HG03469 (cell line): ENCODE data around the gene CELF4.

ENCODE experiments used
- ATAC-seq: cut with Tn5 transposase; IDR thresholded peaks from one replicate; pipeline ENCODE4 v1.9.1; 2021; ENCODE audit warnings: mild to moderate bottlenecking, moderate library complexity, moderate number of reproducible peaks; ENCODE audit not compliant: unreplicated experiment

Gene CELF4

DNA sequence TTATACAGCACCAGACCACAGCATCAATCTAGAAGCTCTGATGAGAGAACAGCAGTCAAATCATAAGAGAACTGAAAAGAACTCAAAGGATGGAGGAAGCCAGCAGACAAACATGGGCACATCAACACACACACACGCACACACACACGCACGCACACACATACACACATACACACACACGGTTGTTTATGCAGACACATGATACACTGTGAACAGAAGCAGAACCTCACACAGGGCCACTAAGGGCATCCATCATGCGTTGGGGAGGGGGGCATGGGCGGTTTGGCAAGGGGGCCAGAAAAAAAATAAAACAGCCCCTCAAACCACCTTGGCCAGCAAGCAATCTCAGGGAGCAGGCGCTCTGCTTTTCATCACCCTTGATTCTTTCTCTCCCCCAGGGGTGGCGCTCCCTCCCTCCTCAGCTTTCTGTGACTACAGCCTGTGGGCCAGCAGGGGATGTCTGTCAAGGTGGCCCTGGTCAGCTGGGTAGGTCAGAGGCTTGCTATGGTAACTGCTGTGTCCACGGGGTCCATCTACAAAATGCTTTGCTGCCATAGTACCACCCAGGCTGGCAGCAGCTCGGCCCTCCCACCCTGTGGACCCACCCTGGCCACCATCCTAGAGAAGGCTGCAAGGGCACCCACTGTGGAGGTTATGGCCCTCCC, 318.0 kb downstream of the CELF4 start:
- no peak for ATAC-seq

DNA sequence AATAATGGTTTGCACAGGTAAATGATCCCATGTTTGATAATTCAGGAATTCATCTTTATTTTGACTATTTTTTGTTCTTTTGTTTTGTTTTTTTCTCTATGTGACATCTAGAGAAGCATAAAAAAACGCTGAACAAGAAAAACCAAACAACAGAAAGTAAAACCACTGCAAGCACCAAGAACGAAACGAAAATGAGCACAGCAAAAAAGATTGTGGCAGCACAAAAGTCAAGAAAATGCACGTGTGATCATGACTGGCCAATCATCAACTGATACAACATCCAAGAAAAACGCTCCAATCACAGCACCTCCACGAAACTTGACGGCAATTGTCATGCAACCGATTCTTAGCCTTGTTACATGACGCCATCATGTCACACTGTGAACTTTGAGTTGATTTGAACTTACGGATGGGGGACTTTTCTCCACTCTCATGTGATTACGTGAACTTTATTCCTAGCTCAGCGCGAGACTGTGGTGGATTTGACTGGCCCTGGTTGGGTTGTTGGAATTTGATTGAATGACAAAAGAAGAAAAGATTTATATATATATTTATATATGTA, 318.7 kb downstream of the CELF4 start:
- ATAC-seq = no peak

DNA sequence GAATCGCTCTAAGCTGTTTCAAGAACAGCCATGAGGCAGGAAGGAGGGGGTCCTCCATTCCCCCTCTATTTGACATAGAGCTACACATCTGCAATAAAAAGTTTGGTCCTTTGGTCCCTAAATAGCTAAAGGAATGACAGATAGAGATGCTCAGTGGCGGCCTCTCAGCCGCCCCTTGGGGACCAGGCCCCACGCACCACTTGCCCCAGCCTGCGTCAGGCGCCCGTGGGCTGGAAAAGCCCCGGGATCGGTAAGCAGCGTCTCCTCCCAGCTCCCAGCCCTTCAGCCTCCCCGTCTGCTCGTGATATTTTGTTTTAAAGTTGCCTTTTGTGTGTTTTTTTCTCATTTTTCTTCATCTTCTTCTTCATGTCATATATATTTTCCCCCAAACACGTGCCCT, 321.0 kb downstream of the CELF4 start:
- no peak for ATAC-seq

DNA sequence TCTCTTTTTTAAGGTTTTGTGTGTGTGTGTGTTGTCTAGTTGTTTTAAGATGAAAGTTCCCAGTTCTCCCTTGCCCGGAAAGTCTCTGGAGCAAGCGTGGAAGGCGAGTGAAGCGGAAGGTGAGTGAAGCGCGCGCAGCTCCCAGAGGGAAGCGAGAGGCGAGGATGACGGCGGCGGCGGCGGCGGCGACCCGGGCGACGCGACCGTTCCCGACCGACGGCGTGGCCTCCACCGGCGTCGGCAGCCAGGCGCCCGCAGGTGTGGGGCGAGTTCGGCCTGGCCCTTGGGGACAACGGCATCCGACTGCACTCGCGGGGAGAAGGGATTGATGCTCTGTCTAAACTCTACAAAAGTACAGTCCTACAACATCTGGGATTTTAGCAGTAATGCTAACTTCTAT, 321.9 kb downstream of the CELF4 start:
- ATAC-seq = no peak

DNA sequence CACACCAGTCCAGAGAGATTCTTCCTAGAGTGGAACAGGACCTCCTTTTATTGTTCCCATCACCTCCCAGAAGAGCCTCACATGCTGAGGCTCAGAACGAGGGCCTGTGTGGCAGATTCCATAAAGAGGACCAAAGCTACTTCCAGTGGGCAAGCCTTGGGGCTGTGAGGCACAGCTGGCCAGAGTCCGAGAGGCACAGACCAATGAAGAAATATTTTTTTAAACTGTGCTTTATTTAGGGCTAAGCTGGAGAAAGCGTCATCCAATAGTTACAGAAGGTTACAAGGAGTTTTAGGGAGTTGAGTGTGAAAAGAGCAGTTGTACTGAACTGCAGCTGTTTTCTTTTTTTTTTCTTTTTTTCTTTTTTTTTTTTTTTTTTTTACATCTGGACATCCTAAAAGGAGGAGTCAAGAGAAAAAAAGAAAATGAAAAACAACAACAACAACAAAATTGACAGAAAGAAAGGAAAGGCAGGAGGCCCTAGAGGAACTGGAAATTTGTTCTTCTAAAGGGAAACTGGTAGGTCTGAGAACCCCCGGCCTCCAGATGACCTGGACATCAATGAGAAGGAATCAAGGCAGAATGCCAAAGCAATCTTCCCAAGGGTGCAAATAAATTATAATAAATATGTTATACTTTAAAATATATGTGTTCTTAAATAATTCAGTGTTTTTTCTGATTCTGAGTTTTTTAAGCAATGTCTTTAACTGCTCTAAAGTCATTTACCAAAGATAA, 322.6 kb downstream of the CELF4 start:
- no peak for ATAC-seq

DNA sequence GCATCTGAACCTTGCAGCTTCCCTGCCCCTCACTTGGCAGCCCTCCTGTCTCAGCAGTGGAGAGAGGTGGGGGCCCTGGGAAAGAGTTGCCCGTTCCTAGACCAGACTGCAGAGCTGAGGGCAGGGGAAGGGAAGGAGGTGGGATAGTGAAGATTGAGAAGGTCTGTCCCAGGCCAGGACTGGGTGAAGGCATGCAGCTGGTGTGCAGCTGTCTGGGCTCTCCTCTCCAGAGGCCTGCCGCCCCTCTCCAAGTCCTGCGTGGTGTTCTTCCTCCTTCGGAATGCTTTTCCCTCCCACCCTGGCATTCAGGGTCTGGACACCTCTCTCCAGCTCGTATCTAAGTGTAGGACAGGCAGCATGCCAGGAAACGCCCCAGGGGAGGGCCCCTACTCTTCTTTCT, 323.5 kb downstream of the CELF4 start:
- ATAC-seq = no peak

DNA sequence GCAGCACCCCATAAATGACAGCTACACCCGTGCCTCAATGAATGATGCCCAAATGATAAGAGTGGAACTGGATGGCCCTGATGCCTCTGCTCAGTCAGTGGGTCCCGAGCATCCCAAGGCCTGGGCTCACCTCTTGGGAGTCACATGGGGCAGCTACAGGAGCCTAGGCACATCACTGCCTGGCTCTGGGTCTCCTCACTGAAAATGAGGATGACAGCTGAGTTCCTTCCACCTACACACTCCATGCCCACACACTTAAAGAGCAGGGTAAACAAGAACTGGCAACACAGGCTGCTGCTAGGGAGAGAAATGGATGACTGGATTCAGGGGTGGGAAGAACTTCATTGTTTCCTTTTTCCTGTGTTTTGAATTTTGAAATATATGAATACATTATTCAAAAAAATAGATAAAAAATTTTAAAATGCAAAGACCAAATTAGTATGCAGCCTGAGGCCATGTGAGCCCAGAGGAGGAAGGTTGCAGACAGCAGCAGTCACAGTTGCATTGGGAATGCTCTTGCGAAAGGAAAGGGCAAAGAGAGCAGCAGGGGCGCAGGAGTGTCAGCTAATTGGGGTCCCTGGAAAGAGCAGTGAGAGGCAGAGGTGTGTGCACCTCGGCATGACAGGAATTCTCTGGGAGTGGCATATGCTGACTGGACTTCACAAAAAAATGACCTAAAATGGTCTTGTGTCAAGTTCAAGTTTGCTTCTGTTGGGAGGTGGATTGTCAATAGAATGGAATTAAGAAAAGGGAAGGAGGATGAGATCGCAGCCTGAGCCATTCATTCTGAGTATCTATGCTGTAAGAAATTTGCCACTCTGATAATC, 327.1 kb downstream of the CELF4 start:
- ATAC-seq = no peak

DNA sequence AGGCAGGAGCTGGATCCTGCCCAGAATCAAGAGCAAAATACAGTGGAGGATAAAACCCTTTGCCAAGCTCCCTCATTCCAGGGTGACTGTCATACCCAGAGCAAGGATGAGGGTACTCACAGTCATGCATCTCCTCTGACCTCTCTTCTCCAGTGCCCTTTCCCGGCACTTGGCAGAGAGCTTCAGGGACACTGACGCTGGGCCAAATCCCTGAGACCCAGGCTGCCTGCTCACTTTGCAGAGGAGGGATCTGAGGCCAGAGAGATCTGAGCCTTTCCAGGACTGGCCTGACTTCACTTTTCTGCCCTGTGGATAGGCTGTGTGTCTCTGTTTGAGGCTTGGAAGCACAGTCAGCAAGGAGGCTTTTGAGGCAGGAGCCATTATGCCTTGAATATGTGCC, 330.0 kb downstream of the CELF4 start:
- no peak for ATAC-seq

DNA sequence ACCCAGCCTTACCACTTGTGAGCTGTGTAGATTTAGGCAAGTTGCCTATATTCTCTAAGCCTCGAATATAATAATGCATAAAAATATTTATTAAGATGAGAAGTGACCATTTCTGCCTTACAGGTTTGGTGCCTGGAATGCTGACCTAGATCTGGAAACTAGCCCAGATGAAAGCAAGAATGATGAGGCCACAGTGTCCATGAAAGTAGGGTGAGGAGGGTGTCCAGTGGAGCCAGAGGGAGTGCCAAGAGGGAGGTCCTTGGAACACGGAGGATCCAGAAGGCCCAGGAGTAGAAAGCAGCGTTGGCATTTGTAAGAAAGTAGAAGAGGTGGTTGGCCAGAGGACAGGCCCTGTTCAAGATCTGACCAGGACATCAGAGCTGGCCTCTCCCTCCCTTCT, 334.3 kb downstream of the CELF4 start:
- ATAC-seq = no peak

DNA sequence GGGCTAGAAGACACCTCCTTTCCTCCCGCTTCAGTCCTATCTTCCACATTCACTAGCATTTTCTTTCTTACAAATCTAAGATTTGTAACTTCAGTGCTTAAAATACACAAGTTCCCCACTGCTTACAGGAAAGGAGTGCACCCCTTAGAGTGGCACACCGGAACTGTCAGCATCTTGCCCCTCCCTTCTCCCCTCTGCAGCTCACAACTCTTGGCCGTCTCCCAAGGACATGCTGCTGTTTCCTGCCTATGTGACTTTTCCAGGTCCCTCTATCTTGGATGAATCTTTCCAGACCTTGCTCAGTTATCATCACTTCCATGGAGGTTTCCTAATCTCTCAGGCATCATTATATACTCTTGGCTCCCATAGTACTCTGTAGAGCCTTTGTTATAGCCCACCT, 334.8 kb downstream of the CELF4 start:
- no peak for ATAC-seq

DNA sequence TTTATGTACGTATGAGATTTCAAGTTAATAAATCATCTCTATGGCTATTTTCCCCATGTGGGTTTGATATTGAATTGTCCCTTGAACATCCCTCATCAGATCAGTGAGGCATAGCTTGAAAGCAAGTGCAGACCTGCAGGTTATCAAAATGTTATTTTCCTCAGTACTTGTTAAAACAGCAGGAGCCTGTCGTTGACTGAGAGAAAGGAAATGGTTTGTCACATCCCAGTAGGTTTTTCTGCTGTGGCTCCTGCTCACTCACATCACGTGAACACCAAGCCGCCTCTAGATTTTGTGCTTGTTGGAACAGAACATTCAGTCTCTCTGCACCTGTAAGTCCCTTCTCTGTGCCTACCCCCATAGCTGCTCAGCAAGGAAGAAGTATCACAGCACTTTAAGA, 340.3 kb downstream of the CELF4 start:
- ATAC-seq = no peak

DNA sequence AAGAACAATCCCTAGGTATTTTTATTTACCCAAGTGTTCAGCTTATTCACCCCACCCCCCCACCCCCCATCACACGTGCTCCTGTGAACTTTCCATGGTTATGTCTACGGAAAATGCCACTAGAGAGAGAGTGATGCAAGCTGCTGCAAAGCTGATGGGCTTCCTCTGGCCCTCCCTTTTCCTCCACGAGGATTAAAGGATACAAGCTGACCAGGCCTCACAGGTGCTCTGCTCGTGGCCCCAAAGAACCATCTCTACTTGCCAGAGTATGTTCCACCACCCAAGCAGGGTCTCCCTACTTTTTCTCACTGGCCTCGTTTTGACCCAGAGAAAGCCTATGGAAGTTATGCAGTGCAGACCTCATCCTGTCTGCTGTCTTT, 342.6 kb downstream of the CELF4 start:
- ATAC-seq = no peak

DNA sequence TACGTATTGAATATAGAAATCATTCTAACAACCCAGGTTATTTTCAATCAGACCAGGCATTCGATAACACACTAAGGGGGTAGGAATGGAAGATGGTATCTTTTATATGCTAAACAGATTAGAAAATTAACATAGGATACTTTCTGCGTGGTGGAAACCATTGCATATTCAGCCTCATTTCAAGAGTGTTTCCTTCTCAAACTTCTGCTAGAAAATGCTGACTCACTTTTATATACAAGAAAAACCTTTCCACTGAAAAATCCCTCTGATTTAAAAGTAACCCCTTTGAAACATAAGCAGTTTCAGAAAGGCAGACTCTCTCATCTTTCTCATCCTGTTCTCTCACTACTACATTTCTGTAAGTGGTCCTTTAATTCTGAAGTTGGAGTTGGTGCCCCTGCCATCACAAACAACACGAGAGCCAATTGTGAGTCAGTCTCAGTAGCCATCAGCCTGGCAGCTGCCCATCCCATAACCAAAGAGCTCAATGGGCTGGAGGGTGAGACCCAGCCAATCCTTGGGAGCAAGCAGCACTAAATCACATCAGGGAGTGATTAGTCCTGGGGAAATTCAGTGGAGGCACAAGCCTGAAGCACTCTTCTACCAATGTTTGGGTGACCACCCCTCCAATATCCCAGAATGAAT, 343.1 kb downstream of the CELF4 start:
- no peak for ATAC-seq

DNA sequence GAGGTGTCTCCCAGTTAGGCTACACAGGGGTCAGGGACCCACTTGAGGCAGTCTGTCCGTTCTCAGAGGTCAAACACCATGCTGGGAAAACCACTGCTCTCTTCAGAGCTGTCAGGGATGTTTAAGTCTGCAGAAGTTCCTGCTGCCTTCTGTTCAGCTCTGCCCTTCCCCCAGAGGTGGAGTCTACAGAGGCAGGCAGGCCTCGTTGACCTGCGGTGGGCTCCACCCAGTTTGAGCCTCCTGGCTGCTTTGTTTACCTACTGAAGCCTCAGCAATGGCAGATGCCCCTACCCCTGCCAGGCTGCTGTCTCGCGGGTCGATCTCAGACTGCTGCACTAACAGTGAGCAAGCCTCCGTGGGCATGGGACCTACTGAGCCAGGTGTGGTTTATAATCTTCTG, 346.3 kb downstream of the CELF4 start:
- ATAC-seq = no peak

DNA sequence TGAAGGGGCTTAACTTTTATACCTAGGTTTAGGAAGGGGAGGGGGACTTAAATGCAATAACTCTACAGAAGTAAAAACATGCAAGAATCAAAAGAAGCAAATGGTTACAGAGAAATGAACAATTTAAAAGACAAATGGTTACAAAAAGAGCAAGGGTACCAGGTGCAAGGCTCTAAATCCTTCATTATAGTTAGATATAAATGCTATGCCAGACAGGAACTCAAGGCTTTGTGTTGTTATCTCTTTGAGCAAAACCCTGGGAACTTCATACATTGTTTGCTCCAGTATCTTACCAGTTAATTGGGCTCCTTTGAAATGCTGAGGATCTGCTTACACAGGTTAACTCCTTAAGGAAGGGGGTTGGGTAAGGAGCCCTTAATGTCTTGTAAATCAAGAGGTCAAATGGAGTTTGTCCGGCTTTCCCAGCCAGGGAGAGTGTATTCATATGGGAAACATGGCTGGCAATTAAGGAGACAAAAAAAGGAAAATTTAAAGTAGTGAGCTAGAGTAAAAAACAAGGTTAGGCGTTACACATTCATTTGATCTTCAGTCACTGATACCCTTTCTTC, 347.5 kb downstream of the CELF4 start:
- no peak for ATAC-seq

DNA sequence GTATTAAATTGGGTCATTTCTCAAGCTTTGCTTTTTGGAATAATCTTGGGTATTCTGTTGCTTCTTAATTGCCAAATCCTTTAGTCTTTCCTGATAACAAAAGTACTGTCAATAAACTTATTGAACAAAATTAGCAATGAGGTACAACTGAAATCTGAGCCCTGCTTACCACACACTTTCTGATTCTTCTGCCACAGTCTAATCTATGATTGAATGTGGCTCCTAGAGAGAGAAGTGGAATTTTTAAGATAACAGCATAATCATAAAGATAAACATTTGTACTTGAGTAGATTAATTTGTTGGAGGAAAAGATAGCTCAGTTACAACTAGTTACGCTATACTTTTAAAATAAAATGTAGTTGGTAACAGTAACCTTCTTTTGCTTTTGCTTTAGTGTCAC, 354.8 kb downstream of the CELF4 start:
- ATAC-seq = no peak

DNA sequence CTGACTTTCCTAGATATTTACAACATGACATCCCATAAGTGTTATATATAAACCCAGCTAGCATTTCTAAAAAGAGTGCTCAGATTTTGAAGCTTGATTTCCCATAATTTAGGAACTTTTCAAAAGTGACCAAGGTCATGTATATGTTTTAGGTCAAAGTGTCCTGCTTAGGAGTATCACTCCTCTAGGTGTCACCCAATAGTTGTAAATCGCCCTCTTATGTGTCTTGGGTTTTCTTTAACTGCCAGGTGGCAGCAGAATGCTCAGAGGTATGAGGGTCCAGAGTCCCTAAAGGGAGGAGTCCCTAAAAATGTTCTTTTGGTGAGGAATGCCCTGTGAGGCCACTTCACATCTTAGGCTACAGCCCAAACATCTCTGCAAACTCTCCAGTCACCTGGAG, 358.3 kb downstream of the CELF4 start:
- ATAC-seq = no peak

DNA sequence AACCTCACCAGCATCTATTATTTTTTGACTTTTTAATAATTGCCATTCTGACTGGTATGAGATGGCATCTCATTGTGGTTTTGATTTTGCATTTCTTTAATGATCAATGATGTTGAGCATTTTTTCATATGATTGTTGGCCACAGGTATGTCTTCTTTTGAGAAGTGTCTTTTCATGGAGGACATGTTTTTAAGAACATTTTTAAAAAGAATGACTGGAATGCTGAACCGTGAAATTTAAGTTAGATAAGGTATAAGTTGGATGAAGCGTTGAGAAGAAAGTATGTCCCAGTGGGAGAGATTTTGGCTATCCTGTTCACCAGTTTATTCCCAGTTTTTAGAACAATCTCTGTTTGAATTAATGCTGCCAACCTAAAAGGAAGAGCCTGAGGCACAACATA, 365.9 kb downstream of the CELF4 start:
- no peak for ATAC-seq
